ENCODE data around the gene XRCC3. TPM values are rescaled to one million over a fixed set of nuclear protein-coding genes. Genes with fewer than 3 reads are reported as not detected.

XRCC3 gene
- total and polyA plus RNA-seq, 2 donors (not counting 3 experiments of a cell fraction or from before 2014, with no cell fraction given) = 13.6 to 27.2 TPM

DNA sequence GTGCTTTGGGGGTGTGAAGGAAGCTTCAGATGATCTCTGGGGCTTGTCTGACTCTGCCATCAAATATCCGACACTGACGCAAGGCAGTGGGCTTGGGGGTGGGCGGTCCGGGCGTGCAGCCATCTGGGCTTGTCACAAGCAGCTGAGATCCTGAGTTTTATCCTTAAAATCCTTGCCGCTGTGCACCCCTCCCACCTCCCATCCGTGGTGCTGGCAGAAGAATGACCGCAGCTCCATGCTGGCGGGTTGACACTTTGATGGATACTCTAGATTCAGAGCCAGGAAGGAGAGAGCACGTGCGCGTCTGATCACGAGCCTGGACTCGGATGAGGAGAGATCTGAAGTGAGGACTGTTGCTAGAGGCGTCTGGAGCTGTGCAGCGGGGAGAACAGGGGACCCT lies 3.3 kb upstream of the XRCC3 start:
- H3K4me3 ChIP-seq (replicated peaks in 1 of 3; ENCODE audit: insufficient read depth in 1 of 3, low read depth in 1 of 3, low read length in 3 of 3) = no peak overlapping the region
- no peak overlapping the region for H3K27ac ChIP-seq (ENCODE audit: insufficient read depth, low read depth, low read length)
- POLR2A ChIA-PET = interaction anchor here (0.6 kb wide), 1 partner anchor 276 kb away, joined by 3 read pairs; no protein-coding TSS in a partner anchor
- no peak overlapping the region for H3K4me2 ChIP-seq (ENCODE audit: insufficient read depth, low read length)
- no peak for DNase-seq (ENCODE audit: low read depth, low spot score)
- H3K9ac ChIP-seq (replicated peaks; ENCODE audit: extremely low read depth, insufficient read depth, low read length) = no peak overlapping the region
- dilution Hi-C loops (cut with MboI; ENCODE audit: extremely low pct_ligation_motif_present, low sequenced_read_pairs) (no loop called here), intact Hi-C loops (cut with micrococcal nuclease) (loop anchor here (5.0 kb wide), 1 partner anchor 129 kb away; the partner anchor contains the start of gene PPP1R13B)
- no peak for FAIRE-seq
- TF ChIP-seq MYC (IDR thresholded peaks at IDR 0.05; ENCODE audit: low read depth, low read length) = no peak
- CTCF ChIA-PET = no interaction called here
- BruUV-seq (replicated peaks) = no TSS peak
- H3K27me3 ChIP-seq (ENCODE audit: control insufficient read depth in 2 of 2, insufficient read depth in 2 of 2, low read length in 2 of 2) = no peaks in the 10 kb centered on the region
- H3K9me1 ChIP-seq (replicated peaks; ENCODE audit: control insufficient read depth, extremely low read depth, insufficient read depth, low read length) = no peaks in the 10 kb centered on the region
- H4K20me1 ChIP-seq (replicated peaks; ENCODE audit: control insufficient read depth, extremely low read depth, insufficient read depth, low read length) = no peaks in the 10 kb centered on the region
- no peaks in the 10 kb centered on the region for H3K36me3 ChIP-seq (ENCODE audit: control insufficient read depth in 2 of 2, extremely low read depth in 1 of 2, insufficient read depth in 2 of 2, low read length in 2 of 2)
- H2AFZ ChIP-seq (ENCODE audit: low read depth, low read length) = no peak overlapping the region
- no peaks in the 10 kb centered on the region for H3K9me3 ChIP-seq (replicated peaks; ENCODE audit: control insufficient read depth, insufficient read depth, low read length)
- peaks cover 68% of the 10 kb centered on the region for H3K79me2 ChIP-seq (ENCODE audit: control insufficient read depth, insufficient read depth, low read length)
- H3K4me1 ChIP-seq (ENCODE audit: control insufficient read depth, extremely low read depth, insufficient read depth, low read length) = peaks cover 11% of the 10 kb centered on the region

DNA sequence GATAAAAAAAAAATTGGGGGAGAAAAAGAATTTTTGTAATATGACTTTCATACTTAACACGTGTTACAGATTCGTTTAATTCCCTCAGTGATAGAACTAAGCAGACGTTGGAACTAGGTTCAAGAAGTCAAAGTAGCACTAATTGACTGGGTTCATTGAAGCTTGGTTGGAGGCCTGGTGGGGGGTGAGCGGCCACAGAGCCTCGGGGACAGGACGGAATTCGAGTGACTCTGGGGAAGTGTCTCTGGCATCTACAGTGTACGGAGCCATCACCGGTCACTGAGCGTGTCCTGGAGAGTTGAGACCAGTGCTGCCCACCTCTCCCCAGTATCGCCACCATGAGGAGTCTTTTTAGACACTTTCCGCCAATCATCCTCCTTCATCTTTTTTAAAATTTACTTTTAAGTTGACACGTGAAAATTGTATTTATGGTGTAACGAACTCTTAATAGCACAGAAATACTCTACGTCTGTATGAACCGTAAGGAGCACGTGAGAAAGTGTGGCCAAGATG lies 1.7 kb upstream of the XRCC3 start:
- Histone ChIP-seq H4K20me1 (replicated peaks; ENCODE audit: control insufficient read depth, extremely low read depth, insufficient read depth, low read length) (no peaks in the 10 kb centered on the region), H3K4me1 (ENCODE audit: control insufficient read depth, extremely low read depth, insufficient read depth, low read length) (peaks cover 17% of the 10 kb centered on the region), H3K4me3 (replicated peaks in 1 of 3; ENCODE audit: insufficient read depth in 1 of 3, low read depth in 1 of 3, low read length in 3 of 3) (peak overlapping the region; percentile 31 to 75 (median 58)), H3K27ac (ENCODE audit: insufficient read depth, low read depth, low read length) (no peak overlapping the region), H3K9ac (replicated peaks; ENCODE audit: extremely low read depth, insufficient read depth, low read length) (no peak overlapping the region), H3K4me2 (ENCODE audit: insufficient read depth, low read length) (peak overlapping the region; percentile 65), H3K9me3 (replicated peaks; ENCODE audit: control insufficient read depth, insufficient read depth, low read length) (no peaks in the 10 kb centered on the region), H3K27me3 (ENCODE audit: control insufficient read depth in 2 of 2, insufficient read depth in 2 of 2, low read length in 2 of 2) (no peaks in the 10 kb centered on the region), H3K79me2 (ENCODE audit: control insufficient read depth, insufficient read depth, low read length) (peaks cover 58% of the 10 kb centered on the region), H3K36me3 (ENCODE audit: control insufficient read depth in 2 of 2, extremely low read depth in 1 of 2, insufficient read depth in 2 of 2, low read length in 2 of 2) (no peaks in the 10 kb centered on the region), H3K9me1 (replicated peaks; ENCODE audit: control insufficient read depth, extremely low read depth, insufficient read depth, low read length) (no peaks in the 10 kb centered on the region), H2AFZ (ENCODE audit: low read depth, low read length) (no peak overlapping the region)
- FAIRE-seq = peak; percentile 75
- intact Hi-C loops (cut with micrococcal nuclease) = loop anchor here (5.0 kb wide), 1 partner anchor 130 kb away; the partner anchor contains the start of gene PPP1R13B
- ChIA-PET CTCF (interaction anchor here (1.1 kb wide), 1 partner anchor 92 kb away, joined by 5 read pairs; no protein-coding TSS in a partner anchor), POLR2A (interaction anchor here (0.5 kb wide), 1 partner anchor 25 kb away, joined by 3 read pairs; no protein-coding TSS in a partner anchor)
- TSS peak; percentile 36 for BruUV-seq (replicated peaks)
- DNase-seq (ENCODE audit: low read depth, low spot score) = no peak
- dilution Hi-C loops (cut with MboI; ENCODE audit: extremely low pct_ligation_motif_present, low sequenced_read_pairs) = no loop called here
- TF ChIP-seq POLR2A (IDR thresholded peaks at IDR 0.05; ENCODE audit: low read depth, low read length) (no peak), GATA2 (IDR thresholded peaks at IDR 0.05; ENCODE audit: insufficient read depth, insufficient read length, low read depth, low read length) (no peak), EZH2 (IDR thresholded peaks at IDR 0.05; ENCODE audit: borderline replicate concordance, low read depth, low read length, severe bottlenecking) (no peak), POLR2AphosphoS5 (IDR thresholded peaks at IDR 0.05; ENCODE audit: insufficient read depth, low read depth, low read length) (no peak), MYC (IDR thresholded peaks at IDR 0.05; ENCODE audit: low read depth, low read length) (no peak), JUN (IDR thresholded peaks at IDR 0.05; ENCODE audit: borderline replicate concordance, insufficient read depth, insufficient read length, low read depth) (no peak), FOS (IDR thresholded peaks at IDR 0.05; ENCODE audit: borderline replicate concordance, insufficient read depth, low read length) (no peak)
- TF ChIP-seq, protein P1, sequence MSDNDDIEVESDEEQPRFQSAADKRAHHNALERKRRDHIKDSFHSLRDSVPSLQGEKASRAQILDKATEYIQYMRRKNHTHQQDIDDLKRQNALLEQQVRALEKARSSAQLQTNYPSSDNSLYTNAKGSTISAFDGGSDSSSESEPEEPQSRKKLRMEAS (IDR thresholded peaks at IDR 0.05; ENCODE audit: insufficient read depth, insufficient read length) = no peak
- TF ChIP-seq, protein P2, sequence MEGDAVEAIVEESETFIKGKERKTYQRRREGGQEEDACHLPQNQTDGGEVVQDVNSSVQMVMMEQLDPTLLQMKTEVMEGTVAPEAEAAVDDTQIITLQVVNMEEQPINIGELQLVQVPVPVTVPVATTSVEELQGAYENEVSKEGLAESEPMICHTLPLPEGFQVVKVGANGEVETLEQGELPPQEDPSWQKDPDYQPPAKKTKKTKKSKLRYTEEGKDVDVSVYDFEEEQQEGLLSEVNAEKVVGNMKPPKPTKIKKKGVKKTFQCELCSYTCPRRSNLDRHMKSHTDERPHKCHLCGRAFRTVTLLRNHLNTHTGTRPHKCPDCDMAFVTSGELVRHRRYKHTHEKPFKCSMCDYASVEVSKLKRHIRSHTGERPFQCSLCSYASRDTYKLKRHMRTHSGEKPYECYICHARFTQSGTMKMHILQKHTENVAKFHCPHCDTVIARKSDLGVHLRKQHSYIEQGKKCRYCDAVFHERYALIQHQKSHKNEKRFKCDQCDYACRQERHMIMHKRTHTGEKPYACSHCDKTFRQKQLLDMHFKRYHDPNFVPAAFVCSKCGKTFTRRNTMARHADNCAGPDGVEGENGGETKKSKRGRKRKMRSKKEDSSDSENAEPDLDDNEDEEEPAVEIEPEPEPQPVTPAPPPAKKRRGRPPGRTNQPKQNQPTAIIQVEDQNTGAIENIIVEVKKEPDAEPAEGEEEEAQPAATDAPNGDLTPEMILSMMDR (IDR thresholded peaks at IDR 0.05; ENCODE audit: extremely low read depth in 1 of 2, insufficient read depth in 1 of 2, low read depth in 1 of 2, low read length in 2 of 2) = no peak

All from endothelial cell of umbilical vein (primary cell).